SK-N-SH treated with all-trans-retinoic acid at 6 μM for 48 hours (cell line): Measurements from ENCODE around the gene ASTN2.

Source experiments
- OSR1 ChIP-seq: fragments of 250-450 bp; sonication (Bioruptor Pico); IDR thresholded peaks from 2 replicates; pipeline ENCODE4 v1.8.0; 2022; ENCODE audit warnings: moderate library complexity, mild to moderate bottlenecking, inconsistent platforms
- PATZ1 ChIP-seq: fragments of 250-450 bp; sonication (Bioruptor Pico); IDR thresholded peaks from 2 replicates; pipeline ENCODE4 v1.8.0; 2020; ENCODE audit warnings: mild to moderate bottlenecking, moderate library complexity, borderline replicate concordance
- PPARA ChIP-seq: fragments of 250-450 bp; sonication (Bioruptor Pico); IDR thresholded peaks from 2 replicates; pipeline ENCODE4 v1.5.0; 2020; ENCODE audit warnings: mild to moderate bottlenecking, borderline replicate concordance
- ZFP3 ChIP-seq: fragments of 250-450 bp; sonication (Bioruptor Pico); IDR thresholded peaks from 2 replicates; pipeline ENCODE4 v1.5.0; 2020; ENCODE audit warnings: mild to moderate bottlenecking, moderate library complexity

GRCh38 chr9:117460743-117461142 is 45.9 kb upstream of the ASTN2 start:
- TF ChIP-seq PATZ1 (CRISPR knock-in tag), result no peak
- no peak for TF ChIP-seq PPARA (CRISPR knock-in tag)
- TF ChIP-seq OSR1 (CRISPR knock-in tag), result no peak
- no peak for TF ChIP-seq ZFP3 (CRISPR knock-in tag)
